Thyroid gland (tissue), 4 donors: ENCODE results near the gene BRAF.

Experiments used
- CTCF ChIP-seq, 6 experiments: fragments of 200-600 bp in 3 of 6; fragments of 450-650 bp in 3 of 6; sonication (generic) in 3 of 6; IDR thresholded peaks; one replicate each; pipeline ENCODE4 v1.5.1; 2016 to 2019; ENCODE audit warnings: antibody characterized with exemption in 6 of 6, mild to moderate bottlenecking in 2 of 6, inconsistent platforms in 1 of 6, moderate library complexity in 1 of 6
- POLR2A ChIP-seq, 2 donors: fragments of 450-650 bp; IDR thresholded peaks; one replicate each; pipeline ENCODE4 v1.6.1; 2017; ENCODE audit warnings: antibody characterized with exemption in 2 of 2, mild to moderate bottlenecking in 2 of 2, moderate library complexity in 1 of 2

DNA sequence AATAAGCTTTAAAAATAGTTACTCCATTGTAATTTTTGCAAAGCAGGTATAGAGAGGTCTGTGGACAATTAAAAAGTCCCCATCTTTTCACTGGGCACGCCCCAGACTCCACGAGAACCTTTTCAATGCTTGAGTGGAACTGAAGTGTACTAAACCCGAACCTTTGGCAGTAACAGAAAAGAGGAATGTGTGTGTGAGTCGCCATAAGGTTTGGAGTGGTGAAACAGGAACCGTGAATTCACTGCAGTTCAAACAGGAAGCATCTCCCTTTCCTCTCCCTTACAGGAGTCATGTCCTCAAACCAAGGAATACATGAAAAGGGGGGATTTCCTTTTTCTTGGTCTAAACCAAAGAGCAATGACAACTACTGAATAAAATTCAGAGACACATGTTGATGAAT, 205.0 kb downstream of the BRAF start:
- TF ChIP-seq CTCF (IDR thresholded peaks at IDR 0.05): no peak
- no peak for TF ChIP-seq POLR2A (IDR thresholded peaks at IDR 0.05)
